Measurements from ENCODE around the gene FAM163A.

FAM163A gene

DNA sequence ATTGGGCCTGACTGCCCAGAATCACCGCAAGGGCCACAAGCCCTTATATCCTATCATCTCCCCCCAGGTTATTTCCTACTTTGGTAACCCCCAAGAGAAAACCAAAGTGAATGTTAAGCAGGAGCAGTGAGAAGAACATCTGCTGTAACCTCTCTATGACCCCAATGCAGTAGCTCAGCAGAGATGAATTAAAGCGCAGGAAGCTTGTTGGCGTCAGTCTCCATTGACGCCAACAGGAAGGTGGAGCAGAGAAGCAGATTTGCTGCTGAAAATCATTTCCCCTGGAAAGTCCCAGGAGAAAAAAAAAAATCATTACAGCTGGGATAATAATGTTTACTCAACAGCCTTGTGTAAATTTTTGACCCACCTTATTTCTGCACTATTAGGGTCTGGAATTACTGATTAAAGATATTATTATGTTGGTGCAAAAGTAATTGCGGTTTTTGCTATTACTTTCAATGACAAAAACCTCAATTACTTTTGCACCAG is 33.2 kb upstream of the FAM163A start:
- Histone ChIP-seq H3K4me2 (ENCODE audit: low read length) (no peak overlapping the region), H3K9me2 (replicated peaks; ENCODE audit: control insufficient read depth, low read length) (no peaks in the 10 kb centered on the region), H3K27ac (ENCODE audit: low read depth, low read length) (no peak overlapping the region), H3K9me3 (ENCODE audit: control insufficient read depth, insufficient read depth, low read length) (peaks cover 9% of the 10 kb centered on the region), H3K36me3 (ENCODE audit: control insufficient read depth, low read length) (no peaks in the 10 kb centered on the region), H3K4me3 (ENCODE audit: low read length) (no peak overlapping the region), H3F3A (ENCODE audit: control insufficient read depth, insufficient read depth) (no peaks in the 10 kb centered on the region), H3K79me2 (ENCODE audit: control insufficient read depth, low read length) (no peaks in the 10 kb centered on the region), H3K4me1 (ENCODE audit: control insufficient read depth, low read length) (no peaks in the 10 kb centered on the region), H4K20me1 (ENCODE audit: control insufficient read depth, insufficient read depth, low read depth, low read length) (no peaks in the 10 kb centered on the region), H3K27me3 (ENCODE audit: control insufficient read depth, low read length) (0 out of 2 replicates have a peak, but pooled peaks cover 2% of the 10 kb centered on the region)
- TF ChIP-seq CTCF (IDR thresholded peaks at IDR 0.05; ENCODE audit: low read depth, low read length, poor library complexity, severe bottlenecking) (no peak), EZH2phosphoT487 (IDR thresholded peaks at IDR 0.05; ENCODE audit: borderline replicate concordance, low read length) (no peak)

DNA sequence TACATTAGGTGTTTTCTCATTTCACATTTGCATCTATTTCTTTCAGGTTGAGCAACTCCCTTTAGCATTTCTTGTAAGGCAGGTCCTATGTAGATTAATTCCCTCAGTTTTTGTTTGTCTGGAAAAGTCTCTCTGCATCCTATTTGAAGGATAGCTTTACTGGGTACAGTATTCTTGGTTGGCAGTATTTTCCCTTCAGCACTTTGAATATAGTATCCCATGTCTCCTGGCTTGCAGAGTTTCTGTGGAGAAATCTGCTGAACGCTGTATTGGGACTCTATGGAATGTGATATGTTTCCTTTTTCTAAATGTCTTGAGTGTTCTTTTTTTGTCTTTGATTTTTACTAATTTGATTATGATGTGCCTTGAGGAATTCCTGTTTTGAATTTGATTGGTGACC is 28.9 kb upstream of the FAM163A start:
- Histone ChIP-seq H3K9me2 (replicated peaks; ENCODE audit: control insufficient read depth, low read length) (no peaks in the 10 kb centered on the region), H3K79me2 (ENCODE audit: control insufficient read depth, low read length) (no peaks in the 10 kb centered on the region), H3K27ac (ENCODE audit: low read depth, low read length) (no peak overlapping the region), H3K36me3 (ENCODE audit: control insufficient read depth, low read length) (no peaks in the 10 kb centered on the region), H3K9me3 (ENCODE audit: control insufficient read depth, insufficient read depth, low read length) (peaks cover 14% of the 10 kb centered on the region), H3K4me3 (ENCODE audit: low read length) (no peak overlapping the region), H3K4me2 (ENCODE audit: low read length) (no peak overlapping the region), H3K27me3 (ENCODE audit: control insufficient read depth, low read length) (0 out of 2 replicates have a peak, but pooled peaks cover 2% of the 10 kb centered on the region), H3K4me1 (ENCODE audit: control insufficient read depth, low read length) (no peaks in the 10 kb centered on the region), H3F3A (ENCODE audit: control insufficient read depth, insufficient read depth) (no peaks in the 10 kb centered on the region), H4K20me1 (ENCODE audit: control insufficient read depth, insufficient read depth, low read depth, low read length) (no peaks in the 10 kb centered on the region)
- TF ChIP-seq EZH2phosphoT487 (IDR thresholded peaks at IDR 0.05; ENCODE audit: borderline replicate concordance, low read length) (no peak), CTCF (IDR thresholded peaks at IDR 0.05; ENCODE audit: low read depth, low read length, poor library complexity, severe bottlenecking) (no peak)

DNA sequence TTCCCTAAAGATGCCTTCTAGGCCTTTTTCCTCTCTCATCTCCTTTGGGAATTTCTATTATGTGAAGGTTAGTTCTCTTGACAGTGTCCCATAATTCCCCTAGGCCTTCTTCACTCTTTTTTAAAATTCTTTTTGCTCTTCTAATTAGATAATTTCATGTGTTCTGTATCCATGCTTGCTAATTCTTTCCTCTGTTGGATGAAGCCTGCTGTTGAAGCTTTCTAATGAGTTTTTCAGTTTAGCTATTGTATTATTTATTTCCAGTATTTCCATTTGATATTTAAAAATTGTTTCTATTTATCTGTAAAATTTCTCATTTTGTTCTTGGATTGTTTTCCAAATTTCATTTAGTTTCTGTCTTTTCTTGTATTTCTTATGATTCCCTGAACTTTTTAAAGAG is 28.5 kb upstream of the FAM163A start:
- peaks cover 14% of the 10 kb centered on the region for H3K9me3 ChIP-seq (ENCODE audit: control insufficient read depth, insufficient read depth, low read length)
- H3F3A ChIP-seq (ENCODE audit: control insufficient read depth, insufficient read depth), result no peaks in the 10 kb centered on the region
- no peaks in the 10 kb centered on the region for H3K79me2 ChIP-seq (ENCODE audit: control insufficient read depth, low read length)
- no peak overlapping the region for H3K27ac ChIP-seq (ENCODE audit: low read depth, low read length)
- no peaks in the 10 kb centered on the region for H3K9me2 ChIP-seq (replicated peaks; ENCODE audit: control insufficient read depth, low read length)
- TF ChIP-seq CTCF (IDR thresholded peaks at IDR 0.05; ENCODE audit: low read depth, low read length, poor library complexity, severe bottlenecking) (no peak), EZH2phosphoT487 (IDR thresholded peaks at IDR 0.05; ENCODE audit: borderline replicate concordance, low read length) (no peak)
- no peaks in the 10 kb centered on the region for H3K36me3 ChIP-seq (ENCODE audit: control insufficient read depth, low read length)
- 0 out of 2 replicates have a peak, but pooled peaks cover 2% of the 10 kb centered on the region for H3K27me3 ChIP-seq (ENCODE audit: control insufficient read depth, low read length)
- no peaks in the 10 kb centered on the region for H4K20me1 ChIP-seq (ENCODE audit: control insufficient read depth, insufficient read depth, low read depth, low read length)
- no peak overlapping the region for H3K4me3 ChIP-seq (ENCODE audit: low read length)
- no peak overlapping the region for H3K4me2 ChIP-seq (ENCODE audit: low read length)
- H3K4me1 ChIP-seq (ENCODE audit: control insufficient read depth, low read length), result no peaks in the 10 kb centered on the region

All from DOHH2 (cell line).